Stimulated activated CD4-positive, alpha-beta T cell treated with anti-CD3 and anti-CD28 coated beads, TNF-alpha, amount 100 ng/mL, for 4 hours (primary cell): ENCODE data around the gene FIBCD1.

Experiments
- DNase-seq, 3 experiments: peaks; one replicate each; pipeline ENCODE4 v3.0.0-alpha.2; 2020; ENCODE audit warnings: low read depth in 3 of 3

FIBCD1 gene

DNA sequence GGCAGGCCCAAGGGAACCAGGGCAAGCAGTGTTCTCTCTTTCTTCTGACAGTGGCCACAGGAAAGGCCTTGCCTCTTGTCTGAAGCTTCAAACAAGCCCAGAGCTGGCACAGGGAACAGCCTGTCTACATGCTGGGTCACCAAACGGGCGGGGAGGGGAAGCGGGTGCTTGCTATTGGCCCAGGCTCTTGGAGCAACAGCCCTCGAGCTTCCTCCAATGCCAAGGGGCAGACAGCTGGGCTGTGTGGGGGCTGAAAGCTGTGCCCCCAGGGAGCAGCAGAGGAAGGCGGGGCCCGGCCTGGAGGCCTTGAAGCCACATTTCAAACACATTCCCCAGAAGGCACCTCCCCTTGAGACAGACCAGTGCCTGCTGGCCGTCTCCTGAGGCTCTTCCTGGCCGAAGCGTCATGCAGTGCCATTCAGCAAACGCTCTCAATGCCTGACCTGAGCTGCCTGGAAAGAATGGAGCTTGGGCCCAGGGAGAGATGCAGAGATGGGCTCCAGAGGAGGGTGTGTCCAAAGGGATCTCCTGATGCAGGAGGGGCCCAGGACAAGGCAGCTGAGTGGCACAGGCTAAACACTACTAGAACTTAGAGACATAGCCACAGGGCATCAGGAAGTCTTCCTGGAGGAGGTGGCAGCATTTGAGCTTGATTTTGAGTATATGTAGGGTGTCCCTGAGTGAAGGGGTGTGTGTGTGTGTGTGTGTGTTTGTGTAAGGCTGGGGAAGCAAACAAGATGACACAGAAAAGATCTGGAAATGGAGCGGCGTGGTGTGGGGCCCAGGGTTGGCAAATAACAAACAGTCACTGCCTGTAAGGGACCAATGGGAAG lies 2.5 kb downstream of the FIBCD1 start:
- DNase-seq = no peak

DNA sequence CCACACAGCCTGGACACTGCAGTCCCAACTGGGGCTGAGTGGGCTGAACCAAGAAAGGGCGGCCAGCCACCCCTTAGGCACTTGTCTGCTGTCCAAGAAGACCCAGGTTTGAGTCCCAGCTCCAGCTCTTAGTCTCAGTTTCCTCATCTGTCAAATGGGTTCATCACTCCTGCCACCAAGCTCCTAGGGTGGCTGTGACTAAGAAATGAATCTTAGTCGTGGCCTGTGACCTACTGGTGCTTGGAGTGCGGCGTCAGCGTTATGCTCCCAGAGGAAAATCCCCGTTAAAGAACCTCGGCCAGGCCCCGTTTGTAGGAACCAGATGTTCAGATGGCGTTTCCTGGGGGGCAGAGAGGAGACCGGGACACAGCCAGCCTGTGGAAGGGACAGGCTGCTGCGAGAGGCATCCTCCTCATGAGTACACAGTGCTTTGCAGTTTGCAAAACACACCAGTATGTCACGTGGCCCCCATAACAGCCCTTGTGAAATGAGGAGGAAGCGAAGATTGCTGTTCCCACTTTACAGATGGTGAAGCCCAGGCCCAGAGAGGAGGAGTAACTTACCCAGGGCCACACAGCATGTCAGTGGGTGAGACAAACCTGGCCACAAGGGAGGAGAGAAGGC lies 3.3 kb downstream of the FIBCD1 start:
- no peak for DNase-seq

DNA sequence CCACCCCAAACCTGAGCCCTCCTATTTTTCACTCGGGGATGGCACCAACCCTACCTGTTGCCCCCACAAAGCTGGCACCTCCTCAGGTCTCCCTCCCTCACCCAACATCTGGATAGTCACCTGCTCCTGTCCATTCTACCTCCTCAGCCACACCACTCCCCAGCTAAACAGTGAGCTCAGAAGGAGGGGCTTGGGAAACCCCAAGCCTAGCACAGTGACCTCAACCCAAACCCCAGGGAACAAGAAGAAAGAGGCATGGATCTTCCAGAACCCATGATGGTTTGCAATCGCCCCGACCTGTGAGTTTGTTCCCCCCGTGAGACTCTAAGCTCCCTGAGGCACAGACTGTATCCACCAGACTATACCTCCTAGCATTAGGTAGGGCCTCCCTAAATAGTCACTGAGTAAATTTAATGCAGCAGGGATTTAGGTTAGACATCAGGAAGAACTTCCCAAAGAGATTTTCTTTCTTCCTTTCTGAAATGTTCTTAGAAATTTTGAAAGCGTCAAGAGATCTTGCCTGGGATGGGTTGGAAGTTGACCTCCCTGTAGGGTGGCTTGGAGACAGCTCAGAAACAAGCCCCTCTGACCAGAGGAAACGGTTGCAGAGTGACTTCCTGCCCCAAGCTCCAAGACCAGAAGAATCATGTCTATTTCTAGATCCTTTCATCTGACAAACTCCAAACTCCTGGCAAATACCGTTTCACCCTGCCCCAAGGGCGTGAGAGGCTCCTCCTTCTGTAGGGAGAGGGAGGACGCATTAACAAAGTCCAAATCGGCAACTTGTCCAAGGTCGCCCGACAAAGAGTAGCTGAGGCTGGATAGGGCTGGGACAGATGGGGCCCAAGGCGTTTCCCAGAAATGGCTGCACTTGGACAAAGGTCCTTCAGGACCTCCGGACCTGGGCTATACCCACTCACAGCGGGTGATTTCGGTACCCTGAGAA lies 4.1 kb downstream of the FIBCD1 start:
- DNase-seq = no peak

DNA sequence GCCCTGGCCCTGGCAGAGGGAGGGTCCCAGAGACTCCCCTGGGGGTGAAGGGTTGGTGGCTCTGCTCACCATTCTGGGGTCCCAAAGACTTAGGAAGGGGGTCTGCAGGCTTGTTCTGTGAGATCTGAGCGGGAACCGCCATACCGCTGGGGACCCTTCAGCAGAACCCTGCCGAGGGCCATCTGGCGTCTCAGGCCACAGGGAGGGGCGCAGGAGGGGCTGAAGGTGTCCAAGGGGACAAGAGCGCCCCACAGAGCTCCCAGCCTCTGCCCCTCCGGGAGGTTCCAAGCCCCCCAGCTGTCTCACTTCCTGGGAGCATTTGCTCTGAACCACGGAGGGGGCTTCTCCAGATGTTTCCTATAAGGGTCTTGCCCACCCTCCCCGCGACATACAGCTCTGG lies 4.8 kb downstream of the FIBCD1 start:
- no peak for DNase-seq

DNA sequence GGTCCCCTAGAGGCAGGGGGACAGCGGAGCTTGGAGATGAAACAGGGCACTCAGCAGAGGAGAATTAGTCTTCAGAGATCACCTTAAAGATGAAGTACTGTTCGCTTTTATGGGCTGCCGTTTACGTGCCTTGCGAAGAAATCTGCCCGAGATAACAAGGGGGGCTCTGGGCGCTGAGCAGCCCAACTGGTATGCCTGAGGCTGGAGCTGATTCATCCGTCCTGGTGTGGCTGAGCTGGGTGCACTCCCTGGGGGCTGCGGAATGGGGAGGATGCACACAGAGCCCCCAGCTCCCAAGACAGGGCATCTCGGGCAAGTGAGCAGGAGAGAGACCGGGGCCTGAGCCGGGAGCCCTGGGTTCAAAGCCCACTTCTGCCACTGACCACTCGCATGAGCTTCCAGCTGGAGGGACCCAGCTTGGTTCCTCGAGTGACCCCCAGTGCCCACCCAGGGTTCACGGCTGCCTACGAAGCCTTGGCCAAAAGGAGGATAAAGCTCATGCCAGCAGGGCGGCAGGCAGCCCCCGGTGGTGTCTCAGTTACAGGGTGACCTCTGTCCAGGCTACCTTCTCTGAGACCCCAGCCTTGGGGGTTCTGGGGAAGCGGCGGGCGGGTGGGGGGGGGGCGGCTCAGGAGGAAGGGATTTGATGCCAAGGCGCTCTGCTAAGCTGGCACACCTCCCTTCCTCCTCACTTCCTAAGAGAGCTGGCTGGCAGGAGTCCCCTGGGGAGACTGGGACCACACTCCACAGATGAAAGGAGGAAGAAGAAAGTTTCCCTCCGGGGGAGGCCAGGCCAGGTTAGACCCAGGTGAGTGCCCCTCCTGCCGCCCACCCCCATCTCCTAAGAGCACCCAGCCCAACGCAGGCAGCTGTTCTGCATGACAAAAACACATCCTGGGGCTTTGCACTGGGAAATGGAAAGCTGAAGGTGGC lies 5.7 kb downstream of the FIBCD1 start:
- no peak for DNase-seq

DNA sequence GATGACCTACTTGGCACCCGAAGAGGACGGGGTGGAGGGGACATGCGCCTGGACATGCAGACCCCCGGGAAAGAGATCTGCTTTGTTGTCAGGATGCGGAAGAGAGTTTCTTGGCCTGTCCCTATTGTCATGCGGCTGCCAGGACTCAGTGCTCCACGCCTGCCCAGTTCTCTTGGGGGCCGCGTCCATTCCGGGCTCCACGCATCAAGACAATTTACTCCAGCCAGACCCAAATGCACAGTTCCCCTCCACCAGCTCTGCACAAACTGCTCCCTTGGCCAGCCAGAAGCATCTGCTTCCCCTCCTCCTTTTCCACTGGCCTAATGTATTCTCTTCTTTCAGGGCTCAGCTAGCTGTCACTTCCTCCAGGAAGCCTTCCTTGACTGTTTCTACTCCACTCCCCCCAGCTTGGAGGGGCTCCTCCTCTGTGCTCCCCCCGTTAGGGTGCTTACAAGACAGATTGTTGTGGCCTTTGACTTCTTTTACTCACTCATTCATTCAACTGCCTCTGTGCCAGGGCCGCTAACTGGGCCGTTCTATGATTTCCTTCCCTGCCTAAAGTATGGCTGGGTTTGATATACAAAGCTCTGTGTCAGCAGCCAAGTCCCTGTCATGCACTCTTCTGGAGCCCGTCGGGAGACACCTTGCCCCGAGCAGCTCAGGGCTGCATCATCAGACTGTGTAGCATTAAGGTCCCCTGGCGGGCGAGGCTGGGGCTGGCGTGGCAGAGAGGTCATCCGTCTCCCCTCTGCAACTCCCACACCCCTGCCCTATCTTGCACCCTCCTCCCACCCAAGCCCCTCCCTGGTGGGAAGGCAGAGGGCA lies 6.6 kb downstream of the FIBCD1 start:
- DNase-seq = no peak

DNA sequence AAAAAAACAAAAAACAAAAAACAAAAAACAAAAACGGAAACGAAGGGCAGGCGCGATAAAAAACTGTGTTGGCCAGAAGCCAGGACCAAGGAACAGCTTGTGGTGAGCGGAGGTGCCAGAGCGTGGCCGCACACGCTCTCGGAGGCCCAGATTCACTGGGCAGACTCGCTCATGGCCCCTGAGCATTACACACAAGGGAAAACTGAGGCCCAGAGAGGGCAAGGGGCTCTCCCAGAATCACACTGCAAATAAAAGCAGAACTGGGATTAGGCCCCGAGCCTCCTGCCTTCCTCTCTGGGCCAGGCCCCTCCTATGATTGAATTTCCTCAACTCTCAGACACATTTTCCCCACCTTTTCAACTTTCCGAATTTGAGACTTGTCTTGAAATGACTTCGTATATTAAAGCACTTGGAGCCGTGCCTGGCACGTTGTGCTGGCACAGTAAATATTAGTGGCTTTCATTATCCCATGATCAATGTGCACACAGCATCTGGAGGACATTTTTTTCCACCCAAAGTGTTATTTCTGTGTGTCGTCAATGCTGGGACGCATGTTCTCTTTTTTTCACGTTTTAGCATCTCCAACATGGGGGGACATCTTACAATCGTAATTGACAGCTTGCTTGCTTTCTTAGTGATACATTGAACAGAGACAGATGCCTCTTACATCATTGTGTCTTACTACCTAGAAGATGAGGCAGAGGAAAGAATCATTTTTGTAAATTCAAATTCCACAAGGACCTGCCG lies 7.4 kb downstream of the FIBCD1 start:
- DNase-seq = no peak

DNA sequence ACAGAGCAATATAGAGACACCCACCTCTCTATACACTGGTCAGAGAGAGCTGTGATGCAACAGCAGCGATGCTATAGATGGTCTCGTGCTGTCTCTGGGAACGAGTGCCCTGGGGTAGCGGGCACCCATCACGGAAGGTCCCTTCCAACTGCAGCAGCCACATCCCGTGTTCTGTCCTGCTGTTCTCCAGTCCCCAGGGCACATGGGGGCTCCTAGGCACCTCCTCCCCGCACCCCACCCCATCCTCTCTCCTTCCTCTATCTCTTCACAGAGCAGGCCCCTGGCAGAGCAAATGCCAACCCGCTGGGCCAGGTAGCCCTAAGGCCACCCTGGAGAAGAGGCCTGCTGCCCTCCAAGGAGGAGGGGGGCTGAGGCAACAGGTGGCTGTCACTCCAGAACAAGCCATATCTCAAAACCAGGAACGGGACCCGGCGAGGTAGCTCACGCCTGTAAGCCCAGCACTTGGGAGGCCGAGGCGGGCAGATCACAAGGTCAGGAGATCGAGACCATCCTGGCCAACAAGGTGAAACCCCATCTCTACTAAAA lies 8.2 kb downstream of the FIBCD1 start:
- no peak for DNase-seq

DNA sequence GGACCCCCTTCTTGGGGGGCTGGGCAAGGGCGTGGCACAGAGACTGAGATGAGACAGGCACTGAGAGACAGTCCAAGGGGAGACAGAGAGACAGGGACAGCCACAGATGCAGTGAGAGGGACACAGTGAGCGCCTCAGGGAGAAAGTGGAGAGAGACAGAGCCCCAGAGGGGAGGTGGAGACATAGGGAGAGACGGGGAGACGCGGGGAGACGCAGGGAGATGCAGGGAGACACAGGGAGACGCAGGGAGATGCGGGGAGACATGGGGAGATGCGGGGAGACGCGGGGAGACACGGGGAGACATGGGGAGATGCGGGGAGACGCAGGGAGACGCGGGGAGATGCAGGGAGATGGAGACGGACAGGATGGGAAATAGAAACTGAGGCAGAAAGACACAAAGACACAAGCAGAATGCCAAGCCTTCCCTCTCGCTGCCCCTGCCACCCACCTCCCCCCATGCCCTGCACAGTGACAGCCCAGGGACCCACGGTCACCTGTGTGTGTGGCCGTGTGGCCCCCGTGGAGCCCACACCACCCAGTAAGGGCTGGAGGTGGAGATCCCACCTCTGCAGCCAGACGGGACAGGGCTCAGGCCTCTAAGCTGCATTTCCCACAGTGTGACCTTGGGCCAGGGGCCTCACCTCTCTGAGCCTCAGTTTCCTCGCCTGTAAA lies 8.8 kb downstream of the FIBCD1 start:
- no peak for DNase-seq

DNA sequence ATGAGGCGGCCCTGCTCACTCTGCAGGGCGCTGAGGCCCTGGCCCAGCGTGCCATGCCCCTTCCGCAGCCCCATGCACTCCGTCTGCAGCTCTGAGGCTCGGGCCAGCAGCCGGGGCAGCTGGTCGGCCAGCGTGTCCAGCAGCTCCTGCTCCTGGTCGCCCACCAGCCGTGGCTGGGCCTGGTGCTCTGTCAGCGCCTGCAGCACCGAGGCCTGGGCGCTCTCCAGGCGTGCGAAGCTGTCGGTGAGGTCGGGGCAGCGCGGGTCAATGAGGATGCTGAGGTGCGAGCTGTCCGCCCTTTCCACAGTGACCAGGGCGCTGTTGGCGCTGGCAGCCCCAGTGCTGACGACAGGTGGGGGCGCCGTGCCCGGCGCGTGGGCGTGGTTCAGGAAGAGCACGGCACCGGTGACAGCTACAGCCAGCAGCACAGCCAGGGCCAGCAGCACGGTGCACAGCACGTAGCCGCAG lies 9.4 kb downstream of the FIBCD1 start:
- no peak for DNase-seq

DNA sequence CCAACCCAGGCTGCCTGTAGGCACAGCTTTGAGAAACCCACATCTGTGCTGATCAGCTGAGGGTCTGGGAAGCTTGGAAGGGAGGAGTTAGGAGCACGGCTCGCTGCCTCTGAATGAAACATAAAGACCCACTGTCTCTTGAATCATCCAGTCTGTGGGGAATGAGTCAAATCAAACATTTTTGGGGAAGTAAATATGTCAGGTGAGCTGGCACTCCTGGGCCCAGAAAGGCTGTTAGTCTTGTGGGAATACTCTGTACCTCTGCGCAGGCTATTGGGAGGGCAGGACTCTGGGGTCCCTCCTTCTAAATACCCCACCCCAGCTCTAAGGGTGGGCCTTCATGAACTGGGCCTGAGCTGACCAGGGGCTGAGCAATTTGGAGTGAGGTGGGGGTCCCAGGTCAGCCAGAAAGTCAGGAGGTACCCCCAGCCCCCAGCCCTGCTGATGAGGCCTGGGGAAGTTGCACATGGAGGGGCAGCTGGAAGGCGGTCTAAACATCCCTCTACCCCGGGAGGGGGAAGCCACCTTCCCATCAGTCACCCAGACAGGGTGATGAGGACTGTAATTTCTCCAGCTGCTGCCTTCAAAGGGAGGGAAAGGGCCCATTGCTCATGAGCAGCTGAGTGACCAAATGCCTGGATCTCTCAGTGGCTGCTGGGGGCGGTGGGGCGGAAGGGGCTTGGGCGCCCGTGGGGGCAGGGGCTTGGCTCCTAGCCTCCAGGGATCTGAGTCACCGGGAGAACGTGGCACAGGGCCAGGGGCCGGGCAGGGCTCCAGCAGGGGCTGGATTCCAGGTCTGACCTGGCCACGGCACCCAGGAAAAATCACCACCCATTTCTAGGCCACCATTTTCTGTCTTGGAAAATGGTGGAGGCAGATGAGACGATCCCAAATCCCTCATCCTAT lies 10.8 kb downstream of the FIBCD1 start:
- no peak for DNase-seq

DNA sequence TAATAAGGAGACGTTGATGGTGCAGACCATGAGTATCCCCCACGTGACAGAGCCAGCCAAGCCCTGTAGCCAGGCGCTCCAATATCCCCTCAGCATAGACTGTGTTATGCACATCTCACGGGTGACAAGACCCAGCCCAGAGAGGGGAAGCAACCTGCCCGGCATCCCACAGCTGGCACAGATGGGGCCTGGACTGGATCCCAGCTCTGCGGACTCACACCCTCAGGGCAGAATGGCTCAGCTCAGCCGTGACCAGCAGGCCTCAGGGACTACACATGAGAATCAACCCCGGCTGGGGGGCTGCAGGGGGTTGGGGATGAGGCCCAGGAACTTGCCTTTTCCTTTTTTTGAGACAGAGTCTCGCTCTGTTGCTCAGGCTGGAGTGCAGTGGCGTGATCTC lies 11.7 kb downstream of the FIBCD1 start:
- DNase-seq = no peak

DNA sequence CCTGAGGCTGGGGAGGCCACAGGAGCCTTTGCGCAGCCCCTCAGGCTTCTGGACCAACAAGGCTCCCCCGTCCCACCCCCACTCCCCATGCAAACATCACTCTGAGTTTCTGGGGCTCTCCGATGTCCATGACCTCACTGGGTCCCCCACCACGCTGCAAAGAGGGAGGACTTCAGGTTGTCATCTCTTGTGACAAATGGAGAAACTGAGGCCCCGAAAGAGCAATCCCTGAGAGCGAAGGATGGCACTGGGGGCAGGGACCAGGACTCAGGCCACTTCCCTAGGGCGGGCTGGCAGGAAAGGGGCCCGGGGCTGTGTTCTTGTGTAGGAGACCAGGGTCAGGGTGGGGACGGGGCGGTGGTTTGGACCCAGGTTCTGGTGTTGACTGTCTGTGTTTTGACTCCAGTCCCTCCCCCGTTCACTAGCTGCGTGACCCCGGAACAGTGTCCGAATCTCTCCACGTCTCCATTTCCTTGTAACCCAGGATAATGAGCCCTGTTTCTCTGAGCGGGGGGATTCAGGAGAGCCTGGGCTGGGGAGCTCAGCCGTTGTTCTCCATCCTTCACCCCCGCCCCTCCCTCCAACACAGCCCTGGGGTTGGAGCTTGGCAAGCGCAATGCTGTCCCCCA lies 13.9 kb downstream of the FIBCD1 start:
- no peak for DNase-seq

DNA sequence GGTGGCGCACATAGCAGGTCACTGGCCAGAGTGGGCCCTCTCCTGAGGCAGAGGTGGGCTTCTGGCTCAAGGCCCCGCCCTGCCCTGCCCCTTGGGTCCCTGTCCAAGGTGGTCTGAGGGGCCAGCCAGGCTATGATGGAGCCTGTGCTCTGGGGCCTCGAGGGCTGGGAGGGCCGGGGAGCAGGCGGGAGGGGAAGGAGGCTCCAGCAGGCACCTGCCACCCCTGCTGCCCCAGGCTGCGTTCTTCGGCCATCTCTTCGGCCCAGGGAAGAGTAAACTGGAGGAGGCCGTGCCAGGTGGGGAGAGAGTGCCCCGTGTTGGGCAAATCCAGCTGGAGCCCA lies 14.6 kb downstream of the FIBCD1 start:
- DNase-seq = no peak

DNA sequence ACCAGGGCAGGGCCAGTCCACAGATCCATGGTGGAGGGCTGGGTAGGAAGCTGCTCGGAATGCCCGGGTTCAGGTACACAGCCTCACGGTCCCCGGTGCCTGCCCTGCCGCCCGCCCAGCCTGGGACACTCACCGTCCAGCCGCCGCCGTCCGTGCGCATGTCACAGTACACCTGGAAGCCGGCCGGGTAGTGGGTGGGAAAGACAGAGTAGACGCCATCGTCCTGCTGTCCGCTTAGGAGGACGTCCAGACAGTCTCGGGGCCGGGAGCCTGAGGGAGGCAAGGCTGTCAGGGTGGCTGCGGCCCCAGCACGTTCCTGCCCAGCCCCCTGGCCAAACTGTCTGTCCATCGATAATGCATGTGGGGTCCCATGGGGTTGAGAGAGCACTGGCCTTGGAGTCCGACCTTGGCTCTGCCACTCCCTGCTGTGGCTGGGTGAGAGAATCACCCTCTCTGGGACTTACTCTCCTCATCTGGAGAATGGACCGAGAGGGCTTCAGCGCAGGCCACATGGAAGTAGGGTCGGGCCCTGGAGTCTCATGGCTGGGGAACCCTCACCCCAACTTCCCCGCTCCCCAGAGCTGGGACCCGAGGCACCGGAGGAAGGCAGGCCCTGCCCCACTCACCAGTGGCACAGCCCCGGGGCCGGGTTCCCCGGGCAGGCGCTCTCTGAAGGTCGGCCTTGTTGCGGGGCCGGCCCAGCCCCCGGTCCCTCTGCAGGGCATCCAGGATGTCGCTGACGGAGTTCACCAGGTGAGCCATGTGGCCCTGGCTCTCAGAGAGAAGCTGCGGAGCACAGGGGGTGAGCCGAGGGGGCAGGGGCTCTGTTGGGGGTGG lies 15.2 kb downstream of the FIBCD1 start:
- DNase-seq = no peak

DNA sequence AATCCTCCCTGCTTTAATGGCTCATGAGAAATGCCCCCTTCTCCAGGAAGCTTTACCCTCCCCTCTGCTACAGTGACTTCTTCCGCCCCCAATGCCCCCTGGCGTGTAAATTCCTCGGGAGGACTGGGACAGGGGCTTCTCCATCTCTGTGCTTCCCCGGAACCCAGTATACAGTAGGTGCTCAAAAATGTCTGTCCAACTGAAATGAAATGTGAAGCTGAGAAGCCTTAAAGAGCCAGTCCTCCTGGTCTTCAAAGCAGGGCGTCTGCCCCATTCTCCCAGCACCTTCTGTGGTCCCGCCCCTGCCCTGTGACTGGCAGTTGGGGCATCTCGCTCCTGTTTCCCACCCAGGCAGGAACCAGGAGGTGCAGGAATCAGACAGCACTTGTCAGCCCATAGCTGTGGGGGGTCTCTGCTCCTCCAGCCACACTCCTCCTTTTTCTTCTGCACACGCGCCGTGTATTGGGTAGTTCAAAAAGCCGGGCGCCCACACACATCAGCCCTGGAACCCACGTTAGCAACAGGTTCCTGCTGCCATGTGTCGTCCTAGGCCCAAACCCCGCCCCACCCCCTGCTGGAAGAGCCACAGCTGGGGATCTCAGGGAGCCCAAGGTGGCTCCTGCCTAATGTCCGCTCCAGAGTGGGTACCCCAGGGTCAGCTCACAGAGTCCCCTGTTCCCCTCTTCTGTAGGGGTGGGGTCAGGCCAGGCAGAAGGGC lies 16.0 kb downstream of the FIBCD1 start:
- DNase-seq = no peak
